Measurements from ENCODE around the gene LLPH. TPM values are rescaled to one million over a fixed set of nuclear protein-coding genes. Genes with fewer than 3 reads are reported as not detected.
A peak's percentile ranks its signal among the peaks of the same experiment; 100 is the strongest.

Gene LLPH
- total RNA-seq, 4 donors from 2014 or later: 9.5 to 21.4 (median 12.5) TPM

GRCh38 chr12:66169221-66170170 lies 38.9 kb upstream of the LLPH start, which contains the start of gene TMBIM4:
TMBIM4 (minus strand) TSS chr12:66169996; CDS start chr12:66169951, 45 bp downstream.
- peak within 1 kb of the TSS; percentile 93 to 98 (median 94) for H3K27ac ChIP-seq
- peaks cover 0 to 4% of the 10 kb centered on the region in 2 donors for H3K36me3 ChIP-seq
- peaks cover 0 to 6% (median 0%) of the 10 kb centered on the region in 3 donors for H3K9me3 ChIP-seq
- in situ Hi-C loops (cut with MboI; ENCODE audit: low sequenced_read_pairs in 4 of 4): loop anchor here in 1 of 4 donors (25.0 kb wide), 1 partner anchor 143 kb away; the partner anchor contains the start of gene HELB
- DNase-seq (peak; percentile 77 to 78), ATAC-seq (peak; percentile 93 to 95)
- H3K4me1 ChIP-seq: peaks cover 15 to 23% of the 10 kb centered on the region in 2 donors
- peak; percentile 52 to 72 (median 60) for TF ChIP-seq CTCF (IDR thresholded peaks at IDR 0.05 in 4 of 5, conservative IDR thresholded peaks at IDR 0.05 in 1 of 5)
- TF ChIP-seq POLR2A (IDR thresholded peaks at IDR 0.05): peak; percentile 49 to 54
- intact Hi-C loops (cut with DNase I; ENCODE audit: low total_unique reads): loop anchor here (2.0 to 10.0 kb wide), 3 partner anchors 25 to 135 kb away; partner anchors contain the start of genes HELB and LLPH
- no peaks in the 10 kb centered on the region for H3K27me3 ChIP-seq
- peak within 1 kb of the TSS; percentile 82 to 98 (median 94) for H3K4me3 ChIP-seq

- Histone ChIP-seq H3K4me3 (peak overlapping the region; percentile 82 to 98 (median 94)), H3K27me3 (no peaks in the 10 kb centered on the region)
- in situ Hi-C loops (cut with MboI; ENCODE audit: low sequenced_read_pairs in 4 of 4): loop anchor here in 1 of 4 donors (25.0 kb wide), 1 partner anchor 144 kb away; the partner anchor contains the start of gene HELB
These were observed 37.9 kb upstream of the LLPH start for GRCh38 chr12:66168410-66168809.

GRCh38 chr12:66166561-66166960 lies 36.0 kb upstream of the LLPH start:
- no peak for DNase-seq
- peaks cover 0 to 4% of the 10 kb centered on the region in 2 donors for H3K36me3 ChIP-seq
- in situ Hi-C loops (cut with MboI; ENCODE audit: low sequenced_read_pairs in 4 of 4) (loop anchor here in 1 of 4 donors (25.0 kb wide), 1 partner anchor 146 kb away; the partner anchor contains the start of gene HELB), intact Hi-C loops (cut with DNase I; ENCODE audit: low total_unique reads) (loop anchor here (10.0 kb wide), 1 partner anchor 138 kb away; the partner anchor contains the start of gene HELB)
- H3K27ac ChIP-seq: no peak overlapping the region
- H3K27me3 ChIP-seq: no peaks in the 10 kb centered on the region
- H3K4me1 ChIP-seq: peaks cover 15 to 23% of the 10 kb centered on the region in 2 donors
- H3K9me3 ChIP-seq: peaks cover 0 to 6% (median 0%) of the 10 kb centered on the region in 3 donors
- no peak for ATAC-seq
- TF ChIP-seq POLR2A (IDR thresholded peaks at IDR 0.05) (no peak), CTCF (IDR thresholded peaks at IDR 0.05 in 4 of 5, conservative IDR thresholded peaks at IDR 0.05 in 1 of 5) (no peak)
- H3K4me3 ChIP-seq: no peak overlapping the region

More at GRCh38 chr12:66168410-66168809, 37.9 kb upstream of the LLPH start:
- Histone ChIP-seq H3K27ac (peak overlapping the region; percentile 93 to 98 (median 94)), H3K36me3 (peaks cover 0 to 4% of the 10 kb centered on the region in 2 donors), H3K9me3 (peaks cover 0 to 6% (median 0%) of the 10 kb centered on the region in 3 donors), H3K4me1 (peaks cover 15 to 23% of the 10 kb centered on the region in 2 donors)
- intact Hi-C loops (cut with DNase I; ENCODE audit: low total_unique reads): loop anchor here (2.0 to 10.0 kb wide), 3 partner anchors 24 to 136 kb away; partner anchors contain the start of genes HELB and LLPH
- no peak for DNase-seq
- TF ChIP-seq POLR2A (IDR thresholded peaks at IDR 0.05) (no peak), CTCF (IDR thresholded peaks at IDR 0.05 in 4 of 5, conservative IDR thresholded peaks at IDR 0.05 in 1 of 5) (no peak)
- ATAC-seq: no peak

DNA sequence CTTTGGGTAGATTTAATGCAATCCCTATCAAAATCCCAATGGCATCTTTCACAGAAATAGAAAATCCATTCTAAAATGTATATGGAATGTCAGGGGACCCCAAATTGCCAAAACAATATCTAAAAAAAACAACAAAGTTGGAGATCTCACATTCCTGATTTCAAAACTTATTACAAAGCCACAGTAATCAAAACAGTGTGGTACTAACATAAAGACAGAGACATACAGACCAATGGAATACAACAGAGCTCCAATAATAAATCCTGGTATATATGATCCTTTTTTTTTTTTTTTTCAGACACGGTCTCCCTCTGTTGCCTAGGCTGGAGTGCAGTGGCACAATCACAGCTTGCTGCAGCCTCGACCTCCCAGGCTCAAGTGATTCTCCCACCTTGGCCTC lies 34.6 kb upstream of the LLPH start:
- TF ChIP-seq POLR2A (IDR thresholded peaks at IDR 0.05): no peak
- TF ChIP-seq CTCF (IDR thresholded peaks at IDR 0.05 in 4 of 5, conservative IDR thresholded peaks at IDR 0.05 in 1 of 5): no peak
- DNase-seq: no peak
- peaks cover 13 to 23% of the 10 kb centered on the region in 2 donors for H3K4me1 ChIP-seq
- H3K4me3 ChIP-seq: no peak overlapping the region
- in situ Hi-C loops (cut with MboI; ENCODE audit: low sequenced_read_pairs in 4 of 4): loop anchor here in 1 of 4 donors (25.0 kb wide), 1 partner anchor 147 kb away; the partner anchor contains the start of gene HELB
- intact Hi-C loops (cut with DNase I; ENCODE audit: low total_unique reads): loop anchor here (10.0 kb wide), 1 partner anchor 140 kb away; the partner anchor contains the start of gene HELB
- H3K9me3 ChIP-seq: peaks cover 0 to 6% (median 0%) of the 10 kb centered on the region in 3 donors
- no peak overlapping the region for H3K27ac ChIP-seq
- ATAC-seq: no peak
- peaks cover 0 to 4% of the 10 kb centered on the region in 2 donors for H3K36me3 ChIP-seq
- H3K27me3 ChIP-seq: no peaks in the 10 kb centered on the region
